Activated gamma-delta T cell treated with anti-CD3 and anti-CD28 coated beads, Interleukin-2, amount 50 U/mL, for 16 hours (primary cell): Measurements from ENCODE around the gene PCBP3.

Experiments
- DNase-seq: peaks from one replicate; pipeline ENCODE4 v3.0.0-alpha.2; 2020; ENCODE audit warnings: low read depth

Gene PCBP3

DNA sequence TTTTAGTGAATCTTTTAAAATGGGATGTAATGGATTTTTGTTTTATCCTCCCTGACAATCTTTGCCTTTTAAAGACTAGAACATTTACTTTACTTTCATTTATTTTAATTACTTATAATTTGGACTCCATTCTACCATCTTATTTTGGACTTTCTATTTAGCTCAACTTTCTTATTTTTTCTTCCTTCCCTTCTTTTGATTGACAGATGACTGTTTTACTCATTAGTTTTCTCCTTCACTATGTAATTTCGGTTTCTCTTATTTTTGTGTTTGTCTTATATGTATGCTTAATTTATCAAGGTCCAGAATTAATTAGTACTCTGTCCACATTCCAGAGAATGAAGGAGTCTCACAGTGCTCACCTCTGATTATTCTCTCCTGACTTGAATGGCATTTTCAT, 109.9 kb downstream of the PCBP3 start:
- DNase-seq, result no peak

DNA sequence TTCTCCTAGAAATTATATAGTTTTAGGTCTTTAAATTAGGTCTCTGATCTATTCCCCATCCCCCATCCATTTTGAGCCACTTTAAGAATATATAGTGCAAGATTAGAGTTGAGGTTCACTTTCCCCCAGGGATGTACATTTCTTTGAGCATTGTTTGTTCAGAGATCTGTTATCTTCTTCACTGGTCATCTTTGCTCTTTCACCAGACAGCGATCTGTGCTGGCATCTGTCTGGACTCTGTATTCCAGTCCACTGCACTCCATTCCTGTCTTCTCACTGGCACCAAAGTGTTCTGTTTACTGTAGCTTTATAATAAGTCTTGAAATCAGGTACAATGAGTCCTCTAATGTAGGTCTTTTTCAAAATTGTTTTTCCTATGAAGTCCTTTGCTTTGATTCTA, 112.5 kb downstream of the PCBP3 start:
- no peak for DNase-seq

DNA sequence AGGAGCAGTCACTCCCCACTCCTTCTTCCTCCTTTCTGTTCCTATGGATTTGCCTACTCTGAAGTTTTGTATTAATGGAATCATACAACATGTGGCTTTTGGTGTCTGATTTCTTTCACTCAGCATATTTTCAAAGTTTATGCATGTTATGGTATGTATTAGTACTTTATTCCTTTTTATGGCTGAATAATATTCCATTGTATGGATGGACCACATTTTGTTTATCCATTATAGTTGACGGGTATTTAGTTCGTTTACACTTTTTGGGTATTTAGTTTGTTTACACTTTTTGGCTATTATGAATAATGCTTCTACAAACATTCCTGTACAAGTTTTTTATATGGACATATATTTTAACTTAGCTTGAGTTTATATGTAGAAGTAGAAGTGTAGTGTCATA, 113.1 kb downstream of the PCBP3 start:
- DNase-seq, result no peak

DNA sequence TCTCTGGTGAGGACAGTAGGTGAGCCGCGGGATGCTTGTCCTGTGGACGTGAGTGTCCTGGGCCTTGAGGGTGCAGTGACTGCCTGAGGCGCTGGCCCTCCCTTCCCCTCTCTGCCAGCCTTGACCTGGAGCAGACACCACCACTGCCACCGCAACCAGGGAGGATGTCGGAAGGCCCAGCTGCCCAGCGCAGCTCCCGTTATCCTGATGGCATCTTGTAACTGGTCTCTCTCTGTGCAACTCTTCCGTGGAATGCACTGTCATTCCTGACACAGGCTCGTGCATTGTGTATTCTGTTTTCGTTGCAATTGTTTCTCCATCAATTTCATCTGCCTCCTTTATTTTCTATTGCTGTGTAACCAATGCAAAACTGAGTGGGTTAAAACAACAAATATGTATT, 118.2 kb downstream of the PCBP3 start:
- DNase-seq, result no peak

DNA sequence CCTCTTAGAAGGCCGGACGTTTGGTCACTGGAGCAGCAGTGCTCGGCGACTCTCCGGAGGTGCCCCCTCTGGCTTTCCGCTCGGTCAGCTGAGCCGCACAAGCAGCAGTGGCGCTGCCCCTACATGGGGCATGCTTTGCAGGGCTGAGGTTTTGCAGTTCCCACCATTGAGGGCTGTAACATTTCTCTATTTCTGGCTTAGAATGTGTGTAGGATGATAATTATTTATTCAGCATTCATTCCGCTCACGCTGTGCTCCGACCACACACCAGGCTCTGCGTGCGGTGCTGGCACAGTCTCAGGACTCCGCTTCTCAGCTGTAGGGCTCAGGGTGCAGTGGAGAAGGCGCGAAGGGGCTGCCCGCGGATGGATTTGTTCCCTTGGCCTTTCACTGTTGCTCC, 119.5 kb downstream of the PCBP3 start:
- no peak for DNase-seq

DNA sequence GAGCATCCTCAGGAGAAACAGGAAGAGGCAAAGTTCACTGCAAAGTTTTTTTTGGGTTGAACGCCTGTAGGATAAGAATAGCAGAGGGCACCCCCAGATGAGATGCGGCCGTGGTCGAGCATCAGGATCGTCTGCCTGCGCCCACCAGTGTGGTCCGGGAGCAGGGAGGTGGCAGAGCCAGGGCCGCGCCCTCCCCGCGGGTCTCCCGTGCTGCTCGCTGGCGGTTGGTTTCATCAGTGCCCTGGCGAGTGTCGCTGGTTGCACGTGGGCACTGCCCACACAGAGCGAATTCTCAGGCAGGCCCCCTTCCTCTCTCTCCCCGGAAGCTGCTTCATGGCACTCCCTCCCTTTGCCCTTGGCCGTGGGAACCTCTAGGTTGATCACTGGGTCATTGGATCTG, 120.0 kb downstream of the PCBP3 start:
- DNase-seq, result no peak

DNA sequence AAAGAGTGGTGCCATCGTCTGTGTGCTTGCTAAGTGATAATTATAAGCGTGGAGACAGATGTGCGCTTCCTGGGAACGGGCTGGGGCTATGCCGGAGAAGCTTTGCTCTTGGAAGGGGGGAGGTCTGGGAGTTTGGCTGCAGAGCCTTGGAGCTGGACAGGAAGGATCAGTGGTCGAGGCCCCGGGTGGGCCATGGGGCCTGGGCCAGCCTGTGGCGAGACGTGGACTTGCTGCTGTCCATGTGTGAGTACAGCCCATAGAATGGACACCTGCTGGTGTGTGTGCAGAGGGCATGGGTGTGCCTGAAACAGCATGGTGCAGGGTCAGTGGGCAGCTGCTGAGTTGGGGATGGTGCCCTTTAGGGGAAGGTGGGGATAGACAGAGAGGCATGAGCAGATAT, 121.3 kb downstream of the PCBP3 start:
- DNase-seq, result no peak

DNA sequence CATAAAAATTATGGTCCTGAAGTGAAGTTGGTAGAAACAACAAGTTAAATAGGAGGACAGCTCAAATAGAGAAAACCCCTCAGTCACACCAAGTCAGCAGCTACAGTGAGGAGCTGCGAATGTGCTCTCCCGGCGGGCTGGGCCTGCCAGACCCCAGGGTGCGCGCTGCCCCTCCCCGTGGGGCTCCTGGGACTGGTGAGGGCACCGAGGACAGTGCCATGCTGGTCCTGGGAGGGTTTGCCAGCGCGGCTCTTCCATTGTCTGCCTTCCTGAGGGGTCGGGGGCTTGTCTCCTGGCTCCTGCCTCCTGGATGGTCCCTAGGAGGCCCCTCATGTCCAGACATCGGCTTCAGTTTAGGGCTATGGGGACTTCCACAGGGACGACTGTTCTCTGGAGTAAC, 121.8 kb downstream of the PCBP3 start:
- no peak for DNase-seq

DNA sequence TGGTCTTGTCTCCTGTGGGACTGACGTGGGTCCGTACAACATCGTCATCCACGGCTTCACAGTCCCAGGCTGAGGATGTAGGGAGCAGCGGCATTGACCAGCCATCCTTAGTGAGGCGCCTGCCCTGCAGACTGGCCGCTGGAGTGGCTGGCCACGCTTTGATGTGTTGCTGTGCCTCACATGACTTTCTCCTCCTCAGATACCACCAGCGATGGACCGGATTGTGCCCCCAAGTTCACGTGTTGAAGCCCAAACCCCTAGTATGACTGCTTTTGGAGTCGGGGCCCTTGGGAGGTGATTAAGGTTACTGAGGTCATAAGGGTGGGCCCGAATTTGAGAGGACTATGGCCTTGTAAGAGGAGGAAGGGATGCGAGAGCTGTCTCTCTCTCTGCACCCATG, 122.5 kb downstream of the PCBP3 start:
- no peak for DNase-seq

DNA sequence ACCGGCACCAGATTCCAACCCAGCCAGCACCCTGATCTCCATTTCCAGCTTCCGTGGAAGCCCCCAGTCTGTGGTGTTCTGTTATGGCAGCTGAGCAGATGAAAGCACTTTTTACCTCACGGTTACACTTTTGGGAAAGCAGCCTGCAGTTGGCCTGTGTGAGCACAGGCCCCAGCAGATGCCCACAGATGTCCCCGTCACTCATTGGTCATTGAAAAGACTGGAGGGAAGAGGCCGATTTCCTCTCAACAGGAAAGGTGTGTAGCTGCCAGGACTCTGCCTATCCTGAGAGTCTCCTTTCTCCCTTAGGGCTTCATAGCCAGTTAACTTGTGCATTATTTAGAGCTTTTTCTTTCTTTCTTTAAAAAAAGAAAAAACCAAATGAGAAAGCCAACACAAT, 123.0 kb downstream of the PCBP3 start:
- DNase-seq, result no peak

DNA sequence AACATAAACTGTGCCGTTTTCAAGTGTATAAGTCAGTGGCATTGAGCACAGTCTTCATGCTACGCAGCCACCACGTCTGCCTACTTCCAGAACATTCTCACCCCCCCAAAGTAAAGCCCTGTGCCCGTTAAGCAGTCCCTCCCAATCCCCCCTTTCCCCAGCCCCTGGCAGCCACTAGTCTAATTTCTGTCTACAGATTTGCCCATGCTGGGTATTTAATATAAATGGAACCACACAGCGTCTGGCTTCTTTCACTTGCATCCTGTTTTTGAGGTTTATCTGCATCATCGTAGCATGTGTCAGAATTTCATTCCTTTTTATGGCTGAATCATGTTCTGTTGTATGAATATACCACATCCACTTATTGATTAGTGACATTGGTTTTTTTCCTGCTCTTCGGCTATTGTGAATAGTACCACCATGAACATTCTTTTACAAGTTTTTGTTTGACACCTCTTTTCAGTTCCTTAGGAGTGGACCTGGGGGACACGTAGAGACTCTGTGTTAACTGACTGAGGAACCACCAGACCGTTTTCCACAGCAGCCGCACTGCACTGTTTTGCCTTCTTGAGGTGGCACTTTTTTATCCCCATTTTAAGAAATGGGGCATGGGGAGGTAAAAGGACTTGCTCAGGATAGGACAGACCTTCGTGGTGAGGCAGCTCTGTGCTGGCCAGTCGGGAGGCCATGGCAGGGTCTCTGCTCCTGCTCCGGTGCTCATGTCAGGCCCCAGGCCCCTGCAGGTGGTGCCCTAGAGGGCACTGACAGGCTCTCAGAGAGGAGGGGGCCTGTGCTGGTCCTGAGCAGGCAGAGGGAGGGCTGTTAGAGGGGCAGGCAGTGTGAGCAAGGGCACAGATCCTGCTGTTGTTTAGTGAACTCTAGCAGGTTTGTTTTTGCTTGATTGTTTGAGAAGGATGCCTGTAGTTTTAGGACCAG, 123.8 kb downstream of the PCBP3 start:
- no peak for DNase-seq

DNA sequence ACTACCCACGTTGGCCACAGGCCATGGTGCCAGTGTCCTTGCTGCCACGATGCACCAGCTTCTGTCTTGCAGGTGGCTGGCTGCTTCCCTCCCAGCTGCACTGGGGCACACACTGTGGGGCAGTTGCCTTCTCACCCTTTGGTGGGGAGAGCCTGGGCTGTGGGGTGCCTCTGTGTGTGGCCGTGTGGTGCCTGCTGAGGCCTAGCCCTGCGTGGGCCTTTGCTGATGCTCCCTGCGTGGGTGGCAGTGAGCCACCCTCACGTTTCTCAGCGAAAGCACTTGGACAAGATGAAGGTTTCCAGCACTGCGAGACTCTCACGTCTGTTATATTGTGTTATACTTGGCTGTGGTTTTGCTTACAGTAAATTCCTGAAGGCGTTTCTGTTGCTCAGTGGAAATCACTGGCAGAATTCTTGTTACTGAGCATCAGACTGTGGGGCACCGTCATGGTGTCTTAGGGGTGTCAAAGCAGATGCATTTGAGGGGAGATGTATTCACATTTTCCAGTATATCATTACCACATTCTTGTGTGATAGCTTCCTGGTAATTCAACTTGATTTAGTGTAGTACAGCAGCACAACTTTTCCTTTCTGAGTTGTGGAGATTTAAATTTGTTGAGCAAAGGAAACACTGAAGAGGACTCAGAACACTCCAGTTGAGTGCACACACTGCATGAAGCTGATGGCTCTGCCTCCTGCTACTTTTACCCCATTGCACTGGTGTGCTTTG, 124.7 kb downstream of the PCBP3 start:
- no peak for DNase-seq

DNA sequence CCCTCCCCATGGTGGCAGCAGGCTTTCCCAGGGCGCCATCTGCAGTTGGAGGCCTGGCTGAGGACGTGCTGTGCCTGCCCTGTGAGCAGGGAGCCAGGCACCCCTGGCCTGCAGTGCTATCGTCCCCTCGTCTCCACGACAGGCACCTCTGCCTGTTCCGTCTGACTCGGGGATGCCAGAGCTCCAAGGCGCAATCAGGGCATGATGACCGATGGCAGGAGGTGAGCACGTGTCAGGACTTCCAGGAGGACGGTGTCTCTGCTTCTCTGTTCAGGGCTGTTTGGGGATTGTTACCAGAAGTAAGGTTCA, 125.2 kb downstream of the PCBP3 start:
- no peak for DNase-seq

DNA sequence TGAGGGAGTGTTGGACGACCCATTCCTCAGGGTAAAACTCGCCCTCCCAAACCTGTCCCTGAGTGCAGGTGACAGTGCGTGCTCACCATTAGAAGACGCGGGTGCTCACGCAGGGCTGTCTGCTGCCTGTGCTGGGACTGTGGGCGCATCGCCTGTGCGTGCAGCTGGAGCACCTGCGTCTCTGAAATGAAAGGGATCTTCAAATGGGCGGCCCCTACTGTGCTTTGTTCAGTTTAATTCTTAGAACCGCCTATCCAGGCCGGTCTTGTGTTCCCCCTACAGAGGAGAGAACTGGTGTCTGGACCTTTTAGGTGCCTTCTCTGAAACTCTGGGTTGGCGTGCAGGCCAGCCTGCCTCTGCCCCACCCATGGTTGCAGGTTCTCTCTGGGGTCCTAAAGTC, 125.8 kb downstream of the PCBP3 start:
- no peak for DNase-seq

DNA sequence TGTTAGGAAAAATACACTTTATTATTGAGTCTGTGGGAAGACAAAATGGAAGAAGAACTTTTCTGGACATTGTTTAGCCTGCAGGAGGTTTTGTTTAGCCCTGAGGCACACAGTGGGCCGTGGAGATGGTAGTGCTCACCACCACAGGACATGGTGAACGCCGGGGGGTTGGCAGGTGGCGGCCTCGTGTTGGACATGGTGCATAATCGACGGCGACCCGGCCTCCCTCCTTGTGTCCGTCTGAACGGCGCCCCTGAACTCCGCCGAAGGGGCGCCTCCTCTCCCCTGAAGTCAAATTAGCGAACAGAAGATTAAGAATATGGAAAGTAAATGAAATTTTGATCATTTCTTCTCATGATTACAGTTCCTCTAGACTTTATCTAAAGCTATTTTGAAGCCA, 126.4 kb downstream of the PCBP3 start:
- no peak for DNase-seq

DNA sequence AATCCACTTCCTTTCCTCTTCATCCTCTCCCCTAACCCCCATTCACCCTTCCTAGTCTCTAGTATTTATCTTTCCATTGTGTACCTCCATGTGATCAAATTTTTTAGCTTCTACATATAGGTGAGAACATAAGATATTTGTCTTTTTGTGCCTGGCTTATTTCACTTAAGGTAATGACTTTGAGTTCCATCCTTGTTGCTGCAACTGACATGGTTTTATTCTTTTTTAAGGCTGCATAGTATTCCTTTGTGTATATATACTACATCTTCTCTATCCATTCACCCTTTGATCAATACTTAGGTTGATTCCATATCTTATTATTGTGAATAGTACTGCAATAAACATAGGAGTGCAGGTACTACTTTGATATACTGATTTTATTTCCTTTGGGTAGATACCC, 128.7 kb downstream of the PCBP3 start:
- no peak for DNase-seq

DNA sequence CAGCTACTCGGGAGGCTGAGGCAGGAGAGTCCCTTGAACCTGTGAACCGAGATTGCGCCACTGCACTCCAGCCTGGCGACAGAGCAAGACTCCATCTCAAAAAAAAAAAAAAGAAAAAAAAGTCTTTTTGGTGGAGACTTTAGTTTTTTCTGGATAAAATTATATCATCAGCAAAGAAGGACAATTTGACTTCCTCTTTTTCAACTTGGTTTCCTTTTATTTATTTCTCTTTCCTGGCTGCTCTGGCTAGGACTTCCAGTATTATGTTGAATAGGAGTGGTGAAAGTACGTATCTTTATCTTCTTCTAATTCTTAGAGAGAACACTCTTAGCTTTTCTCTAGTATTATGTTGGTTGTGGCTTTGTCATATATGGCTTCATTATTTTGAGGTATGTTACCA, 130.8 kb downstream of the PCBP3 start:
- DNase-seq, result no peak

DNA sequence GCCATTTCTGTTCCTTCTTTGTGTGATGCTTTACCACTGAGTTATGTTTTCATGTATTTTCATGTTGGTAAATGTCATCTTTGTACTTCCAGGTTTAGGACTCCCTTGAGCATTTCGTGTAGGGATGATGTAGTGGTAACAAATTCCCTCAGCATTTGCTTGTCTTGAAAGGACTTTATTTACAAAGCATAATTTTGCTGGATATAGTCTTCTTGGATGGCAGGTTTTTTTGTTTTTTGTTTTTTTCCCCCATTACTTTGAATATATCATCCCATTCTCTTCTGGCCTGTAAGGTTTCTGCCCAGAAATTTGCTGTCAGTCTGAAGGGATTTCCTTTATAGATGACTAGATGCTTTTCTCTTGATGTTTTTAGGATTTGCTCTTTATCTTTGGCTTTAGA, 133.4 kb downstream of the PCBP3 start:
- no peak for DNase-seq

DNA sequence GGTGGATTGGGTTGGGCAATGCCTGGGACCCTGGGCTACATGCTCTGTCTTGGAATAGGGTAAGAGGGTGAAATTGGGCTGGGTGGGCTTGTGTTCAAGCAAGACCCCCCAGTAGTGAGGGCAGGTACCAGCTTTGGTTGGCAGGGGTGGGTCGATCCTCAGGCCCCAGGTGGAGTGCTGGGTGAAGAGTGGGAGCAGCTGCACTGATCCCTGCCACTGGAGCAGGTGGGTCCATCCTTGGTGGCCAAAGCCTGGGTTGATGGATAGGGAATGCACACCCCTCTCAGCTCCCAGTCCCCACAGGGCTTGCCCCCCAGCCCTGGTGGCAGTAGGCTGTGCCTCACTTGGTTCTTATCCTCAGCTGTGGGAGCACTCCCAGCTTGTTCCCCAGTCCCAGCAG, 135.2 kb downstream of the PCBP3 start:
- no peak for DNase-seq

DNA sequence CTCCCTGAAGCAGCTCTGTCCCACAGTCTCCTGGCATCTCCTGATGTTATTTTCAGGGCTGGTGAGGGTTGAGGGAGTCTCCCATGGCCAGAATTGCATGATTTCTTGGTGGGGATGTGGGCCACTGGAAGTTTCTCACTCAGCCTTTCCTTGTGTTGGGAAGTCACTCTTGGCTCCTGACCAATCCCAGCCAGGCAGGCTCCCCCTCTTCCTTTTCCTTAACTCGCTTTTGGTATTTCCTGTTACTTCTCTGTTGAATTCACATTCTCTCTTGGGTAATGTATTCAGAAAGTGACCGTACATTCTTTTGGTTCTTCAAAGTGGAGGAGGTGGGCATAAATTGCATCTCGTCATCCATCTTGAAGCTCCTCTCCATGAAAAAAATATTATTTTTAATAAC, 135.7 kb downstream of the PCBP3 start:
- DNase-seq, result no peak

DNA sequence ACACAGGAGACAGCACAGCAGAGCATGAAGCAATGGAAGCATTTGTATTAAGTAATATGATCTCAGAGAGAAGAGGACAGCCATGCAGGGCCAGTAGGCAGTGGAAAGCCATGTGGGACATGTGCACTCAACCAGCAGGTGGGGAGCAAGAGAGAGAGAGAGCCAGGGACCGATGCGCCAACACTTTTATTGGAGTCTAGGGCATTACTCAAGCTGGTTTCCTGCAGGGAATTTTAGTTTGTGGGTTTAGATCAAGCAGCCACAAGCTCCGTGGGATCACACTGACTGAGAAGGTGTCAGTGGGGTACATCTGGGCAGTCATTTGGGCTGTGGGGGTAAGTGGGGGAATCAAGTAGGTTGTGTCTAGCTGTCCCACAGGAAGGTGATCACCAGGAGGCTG, 137.1 kb downstream of the PCBP3 start:
- DNase-seq, result no peak

DNA sequence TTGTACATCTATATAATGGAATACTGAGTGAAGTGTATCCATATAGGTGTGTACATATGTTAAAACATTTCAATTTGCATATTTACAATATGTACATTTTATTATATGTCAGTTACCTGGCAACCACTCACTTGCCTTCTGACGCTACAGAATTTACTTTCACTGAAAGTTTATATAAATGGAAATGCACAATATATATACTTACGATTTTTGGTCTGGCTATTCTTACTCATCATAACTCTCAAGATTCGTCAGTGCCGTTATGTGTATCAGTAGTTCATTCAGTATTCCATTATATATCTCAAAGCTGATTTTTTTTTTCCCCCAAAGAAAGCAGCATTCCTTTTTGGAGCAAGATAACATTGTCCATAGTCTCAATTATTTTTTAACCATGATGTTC, 138.2 kb downstream of the PCBP3 start:
- DNase-seq, result no peak

DNA sequence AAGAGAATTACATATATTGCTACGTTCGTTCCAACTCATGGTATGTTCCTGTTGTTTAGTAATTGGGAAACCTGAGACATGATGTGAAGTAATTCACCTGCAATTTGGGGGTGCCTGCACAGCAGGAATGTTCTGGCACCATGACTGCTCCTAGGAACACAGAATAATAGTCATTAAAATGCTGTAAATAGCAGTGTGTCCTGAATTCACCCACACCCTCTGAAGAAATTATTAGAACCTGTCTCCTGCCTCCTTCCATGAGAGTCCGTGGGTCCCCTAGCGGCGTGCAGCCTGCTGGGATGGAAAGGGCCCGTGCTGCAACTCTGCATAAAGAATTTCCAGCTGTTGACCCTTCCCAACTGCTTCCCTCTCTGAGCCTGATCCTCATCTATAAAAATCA, 143.1 kb downstream of the PCBP3 start:
- no peak for DNase-seq

DNA sequence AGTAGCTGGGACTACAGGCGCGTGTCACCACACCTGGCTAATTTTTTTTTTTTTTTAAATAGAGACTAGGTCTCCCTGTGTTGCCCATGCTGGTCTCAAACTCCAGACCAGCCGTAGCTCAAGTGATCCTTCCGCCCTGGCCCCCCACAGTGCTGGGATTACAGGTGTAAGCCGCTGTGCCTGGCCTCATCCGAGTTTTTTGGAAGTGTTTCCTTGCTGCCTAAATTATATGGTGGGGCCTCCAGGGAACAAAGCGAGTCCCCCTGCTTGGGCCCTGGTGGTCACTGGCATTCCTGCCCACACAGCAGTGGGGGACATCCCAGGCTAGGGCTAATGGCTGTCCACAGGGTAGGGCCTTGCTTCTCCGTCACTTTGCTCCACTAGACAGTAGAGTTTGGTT, 143.8 kb downstream of the PCBP3 start:
- no peak for DNase-seq
